SU-DHL-6 (cell line): Measurements from ENCODE around the gene NOS1AP.

Experiments used
- H2AFZ ChIP-seq: fragments of 200-600 bp; sonication (generic); 2 replicates; pipeline ENCODE4 v1.6.1; 2014; ENCODE audit warnings: low read depth, mild to moderate bottlenecking, moderate library complexity, mixed read lengths, antibody characterized with exemption, low read length; ENCODE audit not compliant: severe bottlenecking
- H3F3A ChIP-seq: fragments of 200-600 bp; shearing (Covaris generic); 2 replicates; pipeline ENCODE4 v1.6.0; 2016; ENCODE audit warnings: antibody characterized with exemption, mild to moderate bottlenecking; ENCODE audit not compliant: insufficient read depth
- H3K27ac ChIP-seq: fragments of 200-600 bp; sonication (generic); 2 replicates; pipeline ENCODE4 v1.5.1; 2016; ENCODE audit warnings: low read depth, mild to moderate bottlenecking, low read length, moderate library complexity, mixed read lengths
- H3K27me3 ChIP-seq: fragments of 200-600 bp; sonication (generic), shearing (Covaris generic); 2 replicates; pipeline ENCODE4 v1.6.0; 2014; ENCODE audit warnings: mild to moderate bottlenecking, low read length
- H3K36me3 ChIP-seq: fragments of 200-600 bp; sonication (generic); 2 replicates; pipeline ENCODE4 v1.6.1; 2014; ENCODE audit warnings: mild to moderate bottlenecking, low read length, mixed read lengths
- H3K4me2 ChIP-seq: fragments of 300-600, 200-600 bp; shearing (Covaris generic), sonication (generic); 2 replicates; pipeline ENCODE4 v1.6.0; 2014; ENCODE audit warnings: low read length, low read depth, mild to moderate bottlenecking; ENCODE audit not compliant: poor library complexity, severe bottlenecking
- H3K4me3 ChIP-seq: fragments of 200-600 bp; sonication (generic); 2 replicates; pipeline ENCODE4 v1.5.1; 2014; ENCODE audit warnings: antibody characterized with exemption, low read length, mild to moderate bottlenecking, mixed read lengths; ENCODE audit not compliant: insufficient read depth, poor library complexity, severe bottlenecking
- H3K79me2 ChIP-seq: fragments of 200-600 bp; sonication (generic); 2 replicates; pipeline ENCODE4 v1.6.1; 2014; ENCODE audit warnings: mild to moderate bottlenecking, low read length, moderate library complexity; ENCODE audit not compliant: insufficient read depth
- H3K9ac ChIP-seq: fragments of 200-600 bp; sonication (generic); 2 replicates; pipeline ENCODE4 v1.7.0; 2014; ENCODE audit warnings: mild to moderate bottlenecking, low read length
- H3K9me2 ChIP-seq: fragments of 200-600 bp; sonication (generic); replicated peaks from 2 replicates; pipeline ENCODE4 v1.6.1; 2014; ENCODE audit warnings: low read length; ENCODE audit not compliant: insufficient read depth
- H3K9me3 ChIP-seq: fragments of 200-600 bp; sonication (generic); 2 replicates; pipeline ENCODE4 v1.6.1; 2014; ENCODE audit warnings: low read length, mixed read lengths; ENCODE audit not compliant: insufficient read depth
- H4K20me1 ChIP-seq: fragments of 200-600 bp; sonication (generic); 2 replicates; pipeline ENCODE4 v1.6.1; 2014; ENCODE audit warnings: low read depth, mild to moderate bottlenecking, antibody characterized with exemption, low read length, moderate library complexity, mixed read lengths
- EZH2phosphoT487 ChIP-seq: fragments of 200-600 bp; sonication (generic), shearing (Covaris generic); conservative IDR thresholded peaks from 2 replicates; pipeline ENCODE4 v1.6.1; 2018; ENCODE audit warnings: mild to moderate bottlenecking, antibody characterized with exemption, low read length, moderate library complexity, mixed read lengths
- TF ChIP-seq, protein P1 (sequence below): fragments of 200-600 bp; sonication (generic); IDR thresholded peaks from one replicate; pipeline ENCODE4 v1.5.1; 2017; ENCODE audit warnings: antibody characterized with exemption, mild to moderate bottlenecking, low read length, moderate library complexity; ENCODE audit not compliant: insufficient read depth, poor library complexity, severe bottlenecking

The NOS1AP gene

DNA sequence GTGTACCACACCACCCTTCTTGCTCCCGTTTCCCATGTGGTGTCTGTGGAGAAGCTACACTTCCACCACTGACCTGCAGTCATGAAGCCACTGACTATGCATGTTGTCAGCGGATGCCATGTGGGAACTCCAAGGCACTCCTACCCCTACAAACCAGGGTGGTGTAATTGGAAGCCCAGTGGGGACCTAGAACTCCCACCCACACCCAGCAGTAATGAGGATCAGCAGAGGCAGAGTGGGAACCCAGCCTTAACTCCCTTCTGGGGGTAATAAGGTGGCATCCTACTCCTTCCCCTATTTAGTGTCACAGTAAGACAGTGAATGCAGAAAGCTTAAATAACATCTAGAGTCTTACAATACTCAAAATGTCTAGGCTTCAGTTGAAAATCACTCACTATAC lies 228.8 kb downstream of the NOS1AP start:
- no peak overlapping the region for H2AFZ ChIP-seq
- H3K79me2 ChIP-seq: no peaks in the 10 kb centered on the region
- no peaks in the 10 kb centered on the region for H3K9me3 ChIP-seq
- TF ChIP-seq EZH2phosphoT487: no peak
- TF ChIP-seq, protein P1, sequence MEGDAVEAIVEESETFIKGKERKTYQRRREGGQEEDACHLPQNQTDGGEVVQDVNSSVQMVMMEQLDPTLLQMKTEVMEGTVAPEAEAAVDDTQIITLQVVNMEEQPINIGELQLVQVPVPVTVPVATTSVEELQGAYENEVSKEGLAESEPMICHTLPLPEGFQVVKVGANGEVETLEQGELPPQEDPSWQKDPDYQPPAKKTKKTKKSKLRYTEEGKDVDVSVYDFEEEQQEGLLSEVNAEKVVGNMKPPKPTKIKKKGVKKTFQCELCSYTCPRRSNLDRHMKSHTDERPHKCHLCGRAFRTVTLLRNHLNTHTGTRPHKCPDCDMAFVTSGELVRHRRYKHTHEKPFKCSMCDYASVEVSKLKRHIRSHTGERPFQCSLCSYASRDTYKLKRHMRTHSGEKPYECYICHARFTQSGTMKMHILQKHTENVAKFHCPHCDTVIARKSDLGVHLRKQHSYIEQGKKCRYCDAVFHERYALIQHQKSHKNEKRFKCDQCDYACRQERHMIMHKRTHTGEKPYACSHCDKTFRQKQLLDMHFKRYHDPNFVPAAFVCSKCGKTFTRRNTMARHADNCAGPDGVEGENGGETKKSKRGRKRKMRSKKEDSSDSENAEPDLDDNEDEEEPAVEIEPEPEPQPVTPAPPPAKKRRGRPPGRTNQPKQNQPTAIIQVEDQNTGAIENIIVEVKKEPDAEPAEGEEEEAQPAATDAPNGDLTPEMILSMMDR: no peak
- H3K27me3 ChIP-seq: no peaks in the 10 kb centered on the region
- no peaks in the 10 kb centered on the region for H4K20me1 ChIP-seq
- no peak overlapping the region for H3K4me2 ChIP-seq
- H3K4me3 ChIP-seq: no peak overlapping the region
- no peaks in the 10 kb centered on the region for H3K9me2 ChIP-seq
- no peaks in the 10 kb centered on the region for H3K36me3 ChIP-seq
- H3F3A ChIP-seq: no peaks in the 10 kb centered on the region
- no peak overlapping the region for H3K27ac ChIP-seq
- no peak overlapping the region for H3K9ac ChIP-seq

DNA sequence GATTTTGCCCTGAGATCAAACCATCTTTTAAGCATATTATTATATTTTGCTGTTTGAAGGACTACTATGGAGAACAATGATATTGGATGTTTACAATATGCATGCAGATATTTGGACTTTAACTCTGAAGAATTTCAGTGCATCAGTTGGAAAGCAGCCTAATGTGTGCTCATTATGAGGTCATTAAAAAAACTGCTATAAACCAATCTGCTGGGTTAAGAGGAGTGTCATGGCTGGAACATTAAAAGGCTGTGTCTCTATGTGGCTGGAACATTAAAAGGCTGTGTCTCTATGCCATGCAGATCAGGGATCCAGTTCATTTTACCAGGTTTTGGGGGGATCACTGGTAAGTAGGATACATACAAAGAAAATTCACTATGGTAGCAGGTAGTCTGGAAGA lies 229.5 kb downstream of the NOS1AP start:
- H3K9ac ChIP-seq: no peak overlapping the region
- no peaks in the 10 kb centered on the region for H4K20me1 ChIP-seq
- H3K79me2 ChIP-seq: no peaks in the 10 kb centered on the region
- H3K4me3 ChIP-seq: no peak overlapping the region
- H3K9me3 ChIP-seq: no peaks in the 10 kb centered on the region
- H3K36me3 ChIP-seq: no peaks in the 10 kb centered on the region
- H3K9me2 ChIP-seq: no peaks in the 10 kb centered on the region
- no peaks in the 10 kb centered on the region for H3K27me3 ChIP-seq
- H3F3A ChIP-seq: no peaks in the 10 kb centered on the region
- TF ChIP-seq, protein P1: no peak
- TF ChIP-seq EZH2phosphoT487: no peak
- H3K27ac ChIP-seq: no peak overlapping the region
- H2AFZ ChIP-seq: no peak overlapping the region
- no peak overlapping the region for H3K4me2 ChIP-seq

DNA sequence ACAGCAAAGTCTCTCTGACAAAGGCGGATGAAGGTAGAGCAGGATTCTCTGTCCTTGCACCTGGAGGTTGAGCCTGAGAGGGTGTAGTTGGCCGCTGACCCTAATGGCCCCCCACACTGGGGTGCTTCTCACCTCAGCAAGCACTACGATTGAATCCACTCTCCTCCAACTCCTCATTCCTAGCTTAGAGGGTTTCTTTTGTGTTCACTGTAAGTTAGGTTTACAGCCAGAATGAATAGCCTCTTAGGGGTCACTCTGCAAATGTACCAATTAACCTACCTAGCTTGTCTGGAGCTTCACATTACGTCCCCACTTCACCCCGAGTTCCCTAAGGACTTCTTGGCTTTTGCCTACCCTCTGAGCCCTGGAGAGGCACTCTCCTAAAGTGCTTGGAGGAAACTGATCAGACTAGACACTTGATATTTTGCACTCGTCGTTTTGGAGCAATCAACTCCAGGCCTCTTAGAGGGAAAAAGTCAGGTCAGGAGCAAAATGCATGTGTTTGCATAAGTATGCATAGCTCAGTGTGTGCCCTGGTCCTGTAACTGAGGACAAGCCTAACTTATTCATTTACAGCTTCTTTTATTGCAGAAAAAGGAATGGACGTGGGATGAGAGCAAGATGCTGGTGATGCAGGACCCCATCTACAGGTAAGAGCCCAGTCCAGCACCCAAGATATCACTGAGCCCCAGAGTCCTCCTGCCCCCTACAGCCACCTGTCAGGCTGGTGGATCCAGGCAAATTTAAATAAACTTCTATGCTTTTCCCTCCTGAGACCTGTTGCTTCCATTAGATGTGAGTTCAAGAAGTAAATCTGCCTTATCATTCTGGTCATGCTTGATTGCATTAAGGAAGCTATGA lies 230.8 kb downstream of the NOS1AP start:
- no peak for TF ChIP-seq EZH2phosphoT487
- H3K27me3 ChIP-seq: no peaks in the 10 kb centered on the region
- no peak overlapping the region for H3K4me3 ChIP-seq
- no peak overlapping the region for H3K27ac ChIP-seq
- H3K9ac ChIP-seq: no peak overlapping the region
- no peaks in the 10 kb centered on the region for H3K9me3 ChIP-seq
- no peak overlapping the region for H2AFZ ChIP-seq
- H3K9me2 ChIP-seq: no peaks in the 10 kb centered on the region
- H3F3A ChIP-seq: no peaks in the 10 kb centered on the region
- H3K4me2 ChIP-seq: no peak overlapping the region
- H3K79me2 ChIP-seq: no peaks in the 10 kb centered on the region
- H4K20me1 ChIP-seq: no peaks in the 10 kb centered on the region
- H3K36me3 ChIP-seq: no peaks in the 10 kb centered on the region

DNA sequence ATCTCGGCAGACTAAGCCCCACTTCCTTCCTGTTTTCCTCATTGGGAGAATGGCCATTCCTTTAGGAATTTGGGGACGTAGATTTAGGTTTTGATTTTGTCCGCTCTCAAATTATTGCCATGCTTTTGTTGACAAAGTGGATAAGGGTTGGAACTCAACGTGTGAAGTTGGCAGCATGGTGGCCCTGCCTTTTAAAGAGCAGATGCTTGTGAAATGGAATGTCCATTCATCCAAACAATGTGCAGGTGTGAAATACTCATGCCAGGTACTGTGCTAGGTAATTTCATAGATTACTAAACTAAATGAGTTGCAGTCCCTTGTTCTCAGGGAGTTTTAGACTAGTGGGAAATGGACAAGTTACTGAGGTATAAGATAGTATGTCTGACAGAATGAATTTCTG lies 232.2 kb downstream of the NOS1AP start:
- no peaks in the 10 kb centered on the region for H3K9me3 ChIP-seq
- no peaks in the 10 kb centered on the region for H3K79me2 ChIP-seq
- no peak overlapping the region for H2AFZ ChIP-seq
- H3F3A ChIP-seq: no peaks in the 10 kb centered on the region
- H3K27me3 ChIP-seq: no peaks in the 10 kb centered on the region
- H3K9ac ChIP-seq: no peak overlapping the region
- no peaks in the 10 kb centered on the region for H3K36me3 ChIP-seq
- H3K9me2 ChIP-seq: no peaks in the 10 kb centered on the region
- no peak overlapping the region for H3K4me2 ChIP-seq
- no peak for TF ChIP-seq EZH2phosphoT487
- H3K27ac ChIP-seq: no peak overlapping the region
- no peak overlapping the region for H3K4me3 ChIP-seq
- H4K20me1 ChIP-seq: no peaks in the 10 kb centered on the region
